Lower leg skin (tissue), 3 donors: Measurements from ENCODE around the gene PVALB.

Experiments used
- CTCF ChIP-seq, 3 donors: fragments of 450-650 bp; IDR thresholded peaks; one replicate each; pipeline ENCODE4 v1.5.1; 2016; ENCODE audit warnings: antibody characterized with exemption in 3 of 3, mild to moderate bottlenecking in 3 of 3, moderate library complexity in 2 of 3
- POLR2A ChIP-seq, 2 donors: fragments of 450-650 bp; IDR thresholded peaks; one replicate each; pipeline ENCODE4 v1.6.1; 2016 to 2017; ENCODE audit warnings: antibody characterized with exemption in 2 of 2, mild to moderate bottlenecking in 1 of 2, moderate library complexity in 1 of 2

GRCh38 chr22:36765943-36766450 lies 50.8 kb downstream of the PVALB start:
- no peak for TF ChIP-seq CTCF (IDR thresholded peaks at IDR 0.05)
- no peak for TF ChIP-seq POLR2A (IDR thresholded peaks at IDR 0.05)
